ENCODE data around the gene VPS13D.

The VPS13D gene

GRCh38 chr1:12543740-12544154 lies 313.9 kb downstream of the VPS13D start:
- no peak overlapping the region for H2AFZ ChIP-seq (ENCODE audit: low read length)
- no peaks in the 10 kb centered on the region for H3K9me2 ChIP-seq (replicated peaks; ENCODE audit: insufficient read depth, low read length)
- no peaks in the 10 kb centered on the region for H3K79me2 ChIP-seq (ENCODE audit: low read length)
- no peaks in the 10 kb centered on the region for H3F3A ChIP-seq (ENCODE audit: insufficient read depth, low read length)
- H4K20me1 ChIP-seq (ENCODE audit: insufficient read depth, low read length) = no peaks in the 10 kb centered on the region
- H3K27me3 ChIP-seq (replicated peaks; ENCODE audit: insufficient read depth, low read length) = peaks cover 4% of the 10 kb centered on the region; the same call in 1 of the 2 replicates
- H3K36me3 ChIP-seq (replicated peaks; ENCODE audit: insufficient read depth, low read length) = no peaks in the 10 kb centered on the region
- no peaks in the 10 kb centered on the region for H3K4me1 ChIP-seq (ENCODE audit: low read length)
- no peak overlapping the region for H3K4me3 ChIP-seq (ENCODE audit: low read length)
- H3K4me2 ChIP-seq (ENCODE audit: low read depth, low read length) = no peak overlapping the region
- no peaks in the 10 kb centered on the region for H3K9me3 ChIP-seq (replicated peaks; ENCODE audit: insufficient read depth, low read length)
- no peak overlapping the region for H3K27ac ChIP-seq (ENCODE audit: low read length)
- DNase-seq = no peak
- no peak overlapping the region for H3K9ac ChIP-seq (ENCODE audit: low read length)
- TF ChIP-seq EZH2 (optimal IDR thresholded peaks at IDR 0.05; ENCODE audit: low read depth, low read length) (no peak), CTCF (IDR thresholded peaks at IDR 0.05; ENCODE audit: low read length) (no peak), EZH2phosphoT487 (IDR thresholded peaks at IDR 0.05; ENCODE audit: low read length) (no peak)

- Histone ChIP-seq H3K4me1 (ENCODE audit: low read length) (no peaks in the 10 kb centered on the region), H3K9me2 (replicated peaks; ENCODE audit: insufficient read depth, low read length) (no peaks in the 10 kb centered on the region), H3K27ac (ENCODE audit: low read length) (no peak overlapping the region), H3K4me2 (ENCODE audit: low read depth, low read length) (no peak overlapping the region), H3K79me2 (ENCODE audit: low read length) (no peaks in the 10 kb centered on the region), H4K20me1 (ENCODE audit: insufficient read depth, low read length) (no peaks in the 10 kb centered on the region), H3F3A (ENCODE audit: insufficient read depth, low read length) (no peaks in the 10 kb centered on the region), H3K9me3 (replicated peaks; ENCODE audit: insufficient read depth, low read length) (no peaks in the 10 kb centered on the region), H3K36me3 (replicated peaks; ENCODE audit: insufficient read depth, low read length) (no peaks in the 10 kb centered on the region), H3K27me3 (replicated peaks; ENCODE audit: insufficient read depth, low read length) (peaks cover 7% of the 10 kb centered on the region; the same call in 1 of the 2 replicates), H3K9ac (ENCODE audit: low read length) (no peak overlapping the region), H3K4me3 (ENCODE audit: low read length) (no peak overlapping the region), H2AFZ (ENCODE audit: low read length) (no peak overlapping the region)
- no peak for TF ChIP-seq EZH2 (optimal IDR thresholded peaks at IDR 0.05; ENCODE audit: low read depth, low read length)
- TF ChIP-seq EZH2phosphoT487 (IDR thresholded peaks at IDR 0.05; ENCODE audit: low read length) = no peak
- TF ChIP-seq CTCF (IDR thresholded peaks at IDR 0.05; ENCODE audit: low read length) = no peak
- DNase-seq = no peak
Measured at GRCh38 chr1:12544357-12544756, 314.5 kb downstream of the VPS13D start.

GRCh38 chr1:12544992-12545391 lies 315.2 kb downstream of the VPS13D start:
- H3K4me2 ChIP-seq (ENCODE audit: low read depth, low read length) = no peak overlapping the region
- no peaks in the 10 kb centered on the region for H4K20me1 ChIP-seq (ENCODE audit: insufficient read depth, low read length)
- H3K27me3 ChIP-seq (replicated peaks; ENCODE audit: insufficient read depth, low read length) = peaks cover 7% of the 10 kb centered on the region; the same call in 1 of the 2 replicates
- no peaks in the 10 kb centered on the region for H3K9me2 ChIP-seq (replicated peaks; ENCODE audit: insufficient read depth, low read length)
- no peaks in the 10 kb centered on the region for H3K4me1 ChIP-seq (ENCODE audit: low read length)
- no peak overlapping the region for H3K9ac ChIP-seq (ENCODE audit: low read length)
- H3K36me3 ChIP-seq (replicated peaks; ENCODE audit: insufficient read depth, low read length) = no peaks in the 10 kb centered on the region
- no peaks in the 10 kb centered on the region for H3K79me2 ChIP-seq (ENCODE audit: low read length)
- no peak overlapping the region for H3K4me3 ChIP-seq (ENCODE audit: low read length)
- no peaks in the 10 kb centered on the region for H3F3A ChIP-seq (ENCODE audit: insufficient read depth, low read length)
- TF ChIP-seq EZH2 (optimal IDR thresholded peaks at IDR 0.05; ENCODE audit: low read depth, low read length) (no peak), EZH2phosphoT487 (IDR thresholded peaks at IDR 0.05; ENCODE audit: low read length) (no peak), CTCF (IDR thresholded peaks at IDR 0.05; ENCODE audit: low read length) (no peak)
- no peak overlapping the region for H3K27ac ChIP-seq (ENCODE audit: low read length)
- no peak for DNase-seq
- no peak overlapping the region for H2AFZ ChIP-seq (ENCODE audit: low read length)
- H3K9me3 ChIP-seq (replicated peaks; ENCODE audit: insufficient read depth, low read length) = no peaks in the 10 kb centered on the region
